Mesodermal cell (in vitro differentiated cells): ENCODE measurements around the gene WWC2.

ENCODE experiments used
- H3K27ac ChIP-seq: 2 replicates; pipeline ENCODE4 v1.7.0; 2013; ENCODE audit warnings: mild to moderate bottlenecking, low read depth, low read length, moderate library complexity; ENCODE audit not compliant: severe bottlenecking
- H3K36me3 ChIP-seq: 2 replicates; pipeline ENCODE4 v1.7.1; 2013; ENCODE audit warnings: mild to moderate bottlenecking, low read length, moderate library complexity; ENCODE audit not compliant: control insufficient read depth, insufficient read depth
- H3K4me1 ChIP-seq: one replicate; pipeline ENCODE4 v1.7.1; 2013; ENCODE audit warnings: mild to moderate bottlenecking, low read length; ENCODE audit not compliant: insufficient read depth, control insufficient read depth, poor library complexity, severe bottlenecking
- H3K4me3 ChIP-seq: 2 replicates; pipeline ENCODE4 v1.7.0; 2013; ENCODE audit warnings: low read length, control low read depth, mild to moderate bottlenecking; ENCODE audit not compliant: insufficient read depth, poor library complexity, severe bottlenecking; ENCODE audit errors: extremely low read depth
- H3K9me3 ChIP-seq: 2 replicates; pipeline ENCODE4 v1.7.1; 2013; ENCODE audit warnings: mild to moderate bottlenecking, low read length, moderate library complexity; ENCODE audit not compliant: control insufficient read depth
- WGBS, 2 experiments: methylation state at CpG; one replicate each; pipeline ENCODE4 v1.1.5; 2013; ENCODE audit warnings: missing lambda C conversion rate in 2 of 2; ENCODE audit not compliant: insufficient coverage in 2 of 2; 5-methylcytosine and 5-hydroxymethylcytosine counted together

WWC2 gene

DNA sequence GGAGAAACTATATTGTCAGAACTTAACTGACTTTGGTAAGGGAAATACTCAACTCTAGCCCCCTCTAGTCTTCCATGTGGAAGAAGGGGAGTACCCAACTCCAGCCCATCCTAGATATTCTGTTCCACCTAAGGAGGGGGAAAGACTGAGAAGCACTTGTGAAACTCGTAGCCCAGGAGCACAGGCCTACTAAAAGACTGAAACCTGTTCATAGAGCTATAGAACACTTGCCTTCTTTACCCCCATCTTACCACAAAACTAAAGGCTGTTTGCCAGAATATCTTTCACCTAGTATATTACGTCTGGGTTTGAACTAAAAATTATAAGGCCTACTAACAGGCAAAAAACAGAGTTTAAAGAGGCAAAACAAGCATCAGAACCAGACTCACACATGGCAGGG is 205.5 kb downstream of the WWC2 start:
- WGBS, 2 experiments = 100% methylated on average over 1 of the region's 2 CpGs; no CpG with 5 or more reads in 1 of the 2 experiments
- Histone ChIP-seq H3K27ac (no peak overlapping the region), H3K36me3 (peaks cover 39% of the 10 kb centered on the region), H3K9me3 (no peaks in the 10 kb centered on the region), H3K4me1 (no peaks in the 10 kb centered on the region), H3K4me3 (no peak overlapping the region)

DNA sequence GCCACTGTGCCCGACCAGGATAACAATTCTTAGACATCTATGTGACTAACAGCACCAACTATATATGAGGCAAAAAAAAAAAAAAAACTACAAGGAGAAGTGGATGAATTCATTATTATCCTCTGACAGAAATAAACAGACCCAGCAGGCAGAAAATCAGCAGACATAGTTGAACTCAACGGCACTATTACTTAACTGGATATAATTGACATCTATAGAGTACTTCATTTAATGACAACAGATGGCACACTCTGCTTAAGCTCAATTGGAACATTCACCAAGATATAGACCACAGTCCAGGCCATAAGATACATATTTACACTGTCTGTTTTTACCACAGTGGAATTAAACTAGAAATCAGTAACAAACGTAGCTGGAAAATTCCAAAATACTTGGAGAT is 207.8 kb downstream of the WWC2 start:
- Histone ChIP-seq H3K9me3 (no peaks in the 10 kb centered on the region), H3K4me3 (no peak overlapping the region), H3K27ac (no peak overlapping the region), H3K4me1 (no peaks in the 10 kb centered on the region), H3K36me3 (peaks cover 43% of the 10 kb centered on the region)
- 80% methylated on average over 1 of the region's 3 CpGs; no CpG with 5 or more reads in 1 of the 2 experiments for WGBS, 2 experiments

DNA sequence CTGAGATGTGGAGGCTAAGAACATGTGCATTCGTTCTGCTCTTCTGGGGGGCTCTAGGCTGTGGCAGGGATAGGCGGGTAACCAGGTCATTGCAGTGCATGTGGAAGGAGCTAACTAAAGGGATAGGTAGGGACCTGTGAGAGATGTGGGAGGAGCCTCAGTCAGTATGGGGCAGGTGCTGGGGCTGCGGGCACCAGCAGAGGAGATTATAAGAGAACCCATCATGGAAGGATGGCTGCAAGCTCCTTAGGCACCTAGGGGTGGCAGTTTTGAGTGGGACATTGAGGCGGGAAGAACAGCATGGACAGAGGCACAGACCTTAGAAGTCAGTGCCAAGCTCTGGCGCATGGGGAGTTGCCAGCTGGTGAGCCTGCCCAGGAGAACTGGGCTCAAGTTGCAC is 213.8 kb downstream of the WWC2 start:
- 93 to 95% methylated on average over 4 to 5 of the region's 5 CpGs for WGBS, 2 experiments

DNA sequence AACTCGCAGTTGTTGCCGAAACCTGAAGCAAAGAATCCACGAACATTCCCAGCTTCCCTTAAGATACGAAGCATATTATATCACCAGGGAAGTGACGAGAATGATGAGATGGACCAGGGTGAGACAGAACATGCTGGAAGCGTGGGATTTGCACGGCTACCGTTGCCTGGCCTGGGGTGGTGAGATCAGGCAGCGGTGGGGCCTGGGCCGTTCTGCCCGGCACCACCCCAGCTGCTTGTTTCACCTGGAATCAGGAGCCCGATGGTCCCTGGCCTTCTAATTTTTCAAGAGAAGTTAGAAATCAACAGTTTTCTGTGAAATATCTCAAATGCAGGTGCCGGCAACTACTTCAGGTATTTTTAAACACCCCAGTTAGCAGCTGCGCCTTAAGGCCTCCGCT is 215.3 kb downstream of the WWC2 start:
- WGBS, 2 experiments = 96 to 99% methylated on average over 12 to 15 of the region's 15 CpGs
- no peaks in the 10 kb centered on the region for H3K9me3 ChIP-seq
- H3K4me1 ChIP-seq = no peaks in the 10 kb centered on the region
- H3K36me3 ChIP-seq = peaks cover 60% of the 10 kb centered on the region
- no peak overlapping the region for H3K4me3 ChIP-seq
- H3K27ac ChIP-seq = no peak overlapping the region

More for the DNA sequence above, 213.8 kb downstream of the WWC2 start:
- H3K9me3 ChIP-seq = no peaks in the 10 kb centered on the region
- H3K36me3 ChIP-seq = peaks cover 60% of the 10 kb centered on the region
- H3K4me3 ChIP-seq = no peak overlapping the region
- no peaks in the 10 kb centered on the region for H3K4me1 ChIP-seq
- H3K27ac ChIP-seq = no peak overlapping the region

DNA sequence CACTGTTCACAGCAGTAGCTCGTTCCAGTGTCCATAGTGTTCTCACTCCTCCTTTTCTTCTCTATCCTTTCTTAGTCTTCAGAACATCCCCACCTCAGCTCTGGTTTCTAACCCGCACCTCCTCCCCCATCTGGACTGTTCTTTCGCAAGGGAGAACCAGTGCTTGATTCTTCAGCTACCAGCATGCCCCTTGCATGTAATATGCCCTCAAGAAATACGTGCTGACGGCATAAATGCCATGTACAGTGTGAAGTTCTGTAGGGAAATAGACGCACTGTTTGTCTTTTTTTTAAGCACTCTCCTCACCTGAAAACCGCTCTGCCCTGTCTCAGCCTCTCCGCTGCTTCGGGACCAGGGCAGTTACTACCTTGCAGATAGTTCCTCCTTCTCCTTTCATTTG is 215.7 kb downstream of the WWC2 start:
- no peaks in the 10 kb centered on the region for H3K4me1 ChIP-seq
- no peak overlapping the region for H3K27ac ChIP-seq
- no peak overlapping the region for H3K4me3 ChIP-seq
- peaks cover 58% of the 10 kb centered on the region for H3K36me3 ChIP-seq
- no peaks in the 10 kb centered on the region for H3K9me3 ChIP-seq
- 95% methylated on average over 7 of the region's 9 CpGs for WGBS, 2 experiments

DNA sequence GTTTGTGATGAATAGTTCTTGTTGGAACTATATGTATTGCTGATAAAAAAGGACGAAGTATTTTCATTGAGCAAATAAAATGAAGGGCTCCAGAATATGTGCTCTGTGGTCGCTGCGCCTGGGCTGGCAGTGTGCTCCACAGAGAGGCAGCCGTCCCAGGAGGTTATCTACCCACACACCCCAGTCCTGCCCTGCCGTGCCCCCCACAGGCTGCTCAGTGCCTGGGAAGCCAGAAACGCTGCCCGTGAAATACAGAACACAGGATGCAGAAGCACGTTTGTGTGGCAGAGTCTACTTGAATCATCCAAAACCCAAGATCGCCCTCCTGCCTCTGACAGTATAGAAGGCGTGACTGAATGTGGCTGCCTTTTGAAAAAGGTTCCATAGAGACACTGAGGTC is 219.6 kb downstream of the WWC2 start:
- Histone ChIP-seq H3K4me3 (no peak overlapping the region), H3K4me1 (no peaks in the 10 kb centered on the region), H3K36me3 (peaks cover 55% of the 10 kb centered on the region), H3K27ac (no peak overlapping the region), H3K9me3 (no peaks in the 10 kb centered on the region)
- 85 to 98% methylated on average over 5 of the region's 10 CpGs for WGBS, 2 experiments

DNA sequence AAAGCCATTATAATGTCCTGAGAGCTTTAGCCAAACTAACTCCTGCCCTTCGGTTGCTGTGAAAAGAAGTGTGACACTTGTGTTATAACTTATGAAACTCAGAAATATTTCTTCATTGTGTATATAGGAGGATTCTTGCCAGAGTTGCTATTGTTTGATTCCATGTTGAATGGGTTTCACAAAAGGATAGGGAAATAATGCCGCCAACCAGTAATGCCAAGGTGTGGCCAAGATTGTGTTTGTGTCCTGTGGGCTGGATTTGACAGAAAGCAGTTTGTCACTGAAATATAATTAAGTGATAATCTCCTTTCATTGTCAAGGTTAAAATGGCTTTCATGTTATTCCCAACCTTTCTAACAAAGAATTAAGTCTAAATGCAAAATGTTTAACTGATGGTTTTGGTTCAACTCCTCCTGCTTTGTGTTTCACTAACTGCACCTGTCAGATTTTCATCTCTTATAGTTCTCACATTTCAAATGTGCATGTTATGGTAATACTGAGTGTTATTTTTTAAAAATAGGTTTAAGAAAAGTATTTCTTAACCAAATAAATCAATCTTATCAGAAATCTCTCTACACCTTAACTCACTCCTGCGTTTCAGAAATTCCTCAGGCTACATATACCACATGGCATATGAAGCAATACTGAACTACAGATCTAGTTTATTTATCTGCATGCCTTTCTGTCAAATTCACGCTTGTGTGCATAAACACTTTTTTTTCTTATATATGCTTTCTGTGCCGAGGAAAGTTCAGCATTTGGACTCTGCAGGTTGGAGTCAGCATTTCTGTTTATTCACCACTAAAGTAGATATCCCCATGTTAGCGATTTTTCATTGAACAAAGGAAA is 221.4 kb downstream of the WWC2 start, which contains the start of gene CLDN22:
Gene CLDN22 (minus strand): TSS at position 66 of the 849 bp plus-strand sequence. CDS start 58 bp downstream, at position 8.
- Histone ChIP-seq H3K27ac (no peak within 1 kb of the TSS), H3K9me3 (peaks cover 2% of the 10 kb centered on the region), H3K36me3 (peaks cover 37% of the 10 kb centered on the region), H3K4me3 (no peak within 1 kb of the TSS), H3K4me1 (no peaks in the 10 kb centered on the region)
- WGBS, 2 experiments = 97 to 98% methylated on average over 3 to 4 of the region's 6 CpGs

DNA sequence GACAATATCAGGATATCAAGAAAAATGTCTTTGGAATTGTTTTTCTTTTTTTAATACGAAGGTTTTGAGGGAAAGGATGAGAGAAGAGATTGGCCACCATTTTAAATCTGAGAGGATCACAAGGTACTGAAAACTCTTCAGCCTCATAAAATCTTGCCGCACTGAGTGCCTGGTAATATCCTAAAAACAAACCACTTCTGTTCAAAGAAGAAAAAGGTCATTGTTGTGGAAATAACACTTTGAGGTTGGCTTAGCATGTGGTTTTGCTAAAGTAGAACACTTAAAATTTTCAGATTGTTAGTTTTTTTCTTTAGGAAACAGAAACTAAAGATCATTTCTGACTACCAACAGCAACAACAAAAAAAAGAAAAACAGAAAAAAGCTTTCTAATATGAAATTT is 222.0 kb downstream of the WWC2 start:
- no CpG with 5 or more reads among the region's 2 CpGs for WGBS, 2 experiments
- no peak overlapping the region for H3K4me3 ChIP-seq
- H3K27ac ChIP-seq = no peak overlapping the region

DNA sequence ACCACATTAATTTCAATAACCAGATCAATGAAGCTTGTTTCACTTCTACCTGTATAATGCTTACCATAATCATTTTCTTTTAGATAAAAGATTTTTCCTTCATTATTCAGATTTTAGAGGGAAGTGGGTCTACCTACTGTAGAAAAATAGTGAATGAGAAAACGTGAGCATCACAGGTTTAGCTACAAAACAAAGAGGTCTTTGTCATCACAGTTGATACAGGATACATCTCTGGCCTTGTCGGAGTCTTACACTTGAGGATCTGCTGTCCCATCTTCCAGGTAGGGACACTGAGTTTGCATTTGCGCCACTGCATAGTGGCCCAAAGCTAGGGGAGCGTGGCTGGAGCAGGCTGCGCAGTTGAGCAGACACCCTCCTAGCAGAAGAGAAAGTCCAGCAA is 222.5 kb downstream of the WWC2 start:
- WGBS, 2 experiments = 93 to 98% methylated on average over 4 of the region's 5 CpGs
- Histone ChIP-seq H3K4me1 (no peaks in the 10 kb centered on the region), H3K4me3 (no peak overlapping the region), H3K27ac (no peak overlapping the region), H3K36me3 (peaks cover 30% of the 10 kb centered on the region), H3K9me3 (peaks cover 12% of the 10 kb centered on the region)

More for the DNA sequence above, 222.0 kb downstream of the WWC2 start:
- Histone ChIP-seq H3K4me1 (no peaks in the 10 kb centered on the region), H3K9me3 (peaks cover 8% of the 10 kb centered on the region), H3K36me3 (peaks cover 35% of the 10 kb centered on the region)

DNA sequence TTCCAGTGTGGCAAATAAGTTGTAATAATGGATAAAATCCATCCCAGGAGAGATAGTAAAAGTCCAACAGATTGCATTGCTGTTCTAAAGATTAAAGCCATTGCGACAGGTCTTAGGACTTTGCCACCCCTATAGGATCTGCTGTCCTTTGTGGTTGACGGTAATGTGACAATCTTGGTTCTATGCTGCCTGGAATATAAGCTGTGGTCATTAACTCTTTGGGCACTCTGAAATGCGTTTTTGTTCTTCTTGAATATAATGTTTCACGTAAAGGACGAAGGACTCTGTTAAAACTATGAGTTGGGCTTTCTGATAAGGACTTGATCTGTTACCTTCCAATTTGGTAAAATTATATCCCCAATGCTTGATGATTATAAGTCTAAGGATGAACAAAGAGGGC is 223.3 kb downstream of the WWC2 start, which contains the start of gene CLDN24:
Gene CLDN24 (minus strand): TSS at position 101 of the 400 bp plus-strand sequence. CDS start 0 bp downstream, at position 101.
- no peak within 1 kb of the TSS for H3K4me3 ChIP-seq
- 93 to 100% methylated on average over 2 to 3 of the region's 5 CpGs for WGBS, 2 experiments
- H3K27ac ChIP-seq = no peak within 1 kb of the TSS
- peaks cover 30% of the 10 kb centered on the region for H3K36me3 ChIP-seq
- no peaks in the 10 kb centered on the region for H3K4me1 ChIP-seq
- peaks cover 18% of the 10 kb centered on the region for H3K9me3 ChIP-seq

DNA sequence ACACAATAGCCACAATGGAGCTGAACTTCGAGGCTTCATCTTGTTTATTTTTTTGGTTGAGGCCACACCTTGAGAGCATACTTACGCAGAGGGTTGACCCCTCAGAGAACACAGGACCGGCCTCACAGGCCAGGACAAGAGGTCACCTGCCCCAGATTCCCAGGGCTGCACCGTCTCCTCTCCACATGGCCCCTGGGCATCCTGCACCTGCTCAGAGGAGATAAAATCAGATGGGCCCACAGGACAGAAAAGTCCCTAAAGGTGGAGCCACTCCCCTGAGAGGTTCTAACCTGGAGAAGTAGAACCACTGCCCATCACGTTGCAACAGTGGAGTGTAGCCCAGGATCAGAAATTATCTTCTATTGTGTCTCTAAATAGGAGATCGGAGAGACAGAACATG is 224.2 kb downstream of the WWC2 start:
- Histone ChIP-seq H3K27ac (no peak overlapping the region), H3K36me3 (peaks cover 30% of the 10 kb centered on the region), H3K4me1 (peaks cover 2% of the 10 kb centered on the region), H3K9me3 (peaks cover 18% of the 10 kb centered on the region), H3K4me3 (no peak overlapping the region)
- WGBS, 2 experiments = 95 to 100% methylated on average over 5 of the region's 6 CpGs
